ENCODE results near the gene RCBTB2.

The RCBTB2 gene

GRCh38 chr13:48443442-48444208 is 89.3 kb downstream of the RCBTB2 start:
- no peak for DNase-seq

All from NCI-H524 treated with DMSO at 0.1 percent for 48 hours (cell line).